CD4-positive, alpha-beta T cell (primary cell): ENCODE results near the gene HSPG2. TPM values are rescaled to one million over a fixed set of nuclear protein-coding genes. Genes with fewer than 3 reads are reported as not detected.

ENCODE experiments used
- ATAC-seq: fragments of 200-7000 bp; cut with Tn5 transposase; one replicate; pipeline ENCODE4 v1.10.0; 2022; ENCODE audit warnings: mild to moderate bottlenecking; ENCODE audit not compliant: poor library complexity
- CTCF ChIA-PET: fragments of 350-600 bp; sonication (Branson Sonifier 250); formaldehyde crosslinking; loops from one replicate; lab custom pipeline; 2021; ENCODE audit warnings: antibody characterized with exemption, inconsistent platforms; lab: Charles Lee
- POLR2A ChIA-PET: fragments of 350-600 bp; sonication (Branson Sonifier 250); formaldehyde crosslinking; loops from one replicate; lab custom pipeline; 2021; ENCODE audit warnings: antibody characterized with exemption, inconsistent platforms; lab: Charles Lee
- DNase-seq, 14 experiments: peaks; one replicate each; pipeline ENCODE4 v3.0.0-alpha.2; 2013 to 2020; ENCODE audit warnings: mixed read lengths in 2 of 14
- H3K27ac ChIP-seq, 2 donors: one replicate each; pipeline versions ENCODE4 v1.5.1 to v1.7.0; 2013; ENCODE audit warnings: low read length in 2 of 2, low read depth in 1 of 2, mild to moderate bottlenecking in 1 of 2
- H3K27me3 ChIP-seq, 2 experiments: 1 replicate in 1 of 2; 2 replicates in 1 of 2; pipeline versions ENCODE4 v1.6.1 to v1.7.0; 2013; ENCODE audit warnings: low read length in 2 of 2, control low read depth in 1 of 2, mild to moderate bottlenecking in 1 of 2, moderate library complexity in 1 of 2; ENCODE audit not compliant: insufficient read depth in 2 of 2, control insufficient read depth in 1 of 2
- H3K36me3 ChIP-seq: one replicate; pipeline ENCODE4 v1.6.1; 2013; ENCODE audit warnings: low read length, control low read depth; ENCODE audit not compliant: insufficient read depth
- H3K4me1 ChIP-seq: one replicate; pipeline ENCODE4 v1.6.1; 2013; ENCODE audit warnings: low read length, control low read depth; ENCODE audit not compliant: insufficient read depth
- H3K4me3 ChIP-seq: one replicate; pipeline ENCODE4 v1.5.1; 2013; ENCODE audit warnings: mild to moderate bottlenecking, low read length, moderate library complexity
- H3K9me3 ChIP-seq, 2 experiments: 1 replicate in 1 of 2; 2 replicates in 1 of 2; pipeline versions ENCODE4 v1.6.1 to v1.7.0; 2013; ENCODE audit warnings: low read length in 2 of 2, mild to moderate bottlenecking in 2 of 2, control low read depth in 1 of 2, moderate library complexity in 1 of 2; ENCODE audit not compliant: control insufficient read depth in 1 of 2, insufficient read depth in 1 of 2
- H3K27ac Mint-ChIP-seq: one replicate; pipeline ENCODE4 v1.8.0; 2020; ENCODE audit warnings: mixed read lengths
- H3K27me3 Mint-ChIP-seq: one replicate; pipeline ENCODE4 v1.8.0; 2021; ENCODE audit warnings: mixed read lengths
- H3K36me3 Mint-ChIP-seq: one replicate; pipeline ENCODE4 v1.8.0; 2021; ENCODE audit warnings: low read depth, mixed read lengths
- H3K4me1 Mint-ChIP-seq: one replicate; pipeline ENCODE4 v1.8.0; 2021; ENCODE audit warnings: low read depth, mixed read lengths
- H3K4me3 Mint-ChIP-seq: one replicate; pipeline ENCODE4 v1.8.0; 2020; ENCODE audit warnings: mild to moderate bottlenecking, mixed read lengths
- H3K9me3 Mint-ChIP-seq: one replicate; pipeline ENCODE4 v1.8.0; 2020; ENCODE audit warnings: mixed read lengths
- intact Hi-C, 2 experiments: fragments of 100-400 bp; cut with DNase I in 1 of 2; cut with micrococcal nuclease in 1 of 2; formaldehyde crosslinking; loops; one replicate each; pipeline versions ENCODE4 v1.15.1 to v1.9.0; 2023 to 2025; cut with DNase I, micrococcal nuclease
- total RNA-seq, 174 experiments: library from RNA in 2 of 174; stranded (reverse) in 2 of 174; gene quantifications; one replicate each; pipeline ENCODE4 v1.2.3 and lab custom pipeline; 2021 to 2026
- TF ChIP-seq, protein P1 (sequence below): fragments of 200-600 bp; IDR thresholded peaks from one replicate; pipeline ENCODE4 v1.8.0; 2022; ENCODE audit warnings: antibody characterized with exemption, mild to moderate bottlenecking

HSPG2 gene
- total RNA-seq, 2 experiments from 2014 or later = 10.8 to 11.0 TPM

GRCh38 chr1:21872445-21873079, 64.5 kb downstream of the HSPG2 start:
- no peaks in the 10 kb centered on the region for H3K27me3 ChIP-seq
- no peak overlapping the region for H3K4me3 ChIP-seq
- ATAC-seq = no peak
- H3K9me3 Mint-ChIP-seq = no peaks in the 10 kb centered on the region
- no peaks in the 10 kb centered on the region for H3K36me3 ChIP-seq
- H3K36me3 Mint-ChIP-seq = no peaks in the 10 kb centered on the region
- intact Hi-C loops = no loop called here
- TF ChIP-seq, protein P1, sequence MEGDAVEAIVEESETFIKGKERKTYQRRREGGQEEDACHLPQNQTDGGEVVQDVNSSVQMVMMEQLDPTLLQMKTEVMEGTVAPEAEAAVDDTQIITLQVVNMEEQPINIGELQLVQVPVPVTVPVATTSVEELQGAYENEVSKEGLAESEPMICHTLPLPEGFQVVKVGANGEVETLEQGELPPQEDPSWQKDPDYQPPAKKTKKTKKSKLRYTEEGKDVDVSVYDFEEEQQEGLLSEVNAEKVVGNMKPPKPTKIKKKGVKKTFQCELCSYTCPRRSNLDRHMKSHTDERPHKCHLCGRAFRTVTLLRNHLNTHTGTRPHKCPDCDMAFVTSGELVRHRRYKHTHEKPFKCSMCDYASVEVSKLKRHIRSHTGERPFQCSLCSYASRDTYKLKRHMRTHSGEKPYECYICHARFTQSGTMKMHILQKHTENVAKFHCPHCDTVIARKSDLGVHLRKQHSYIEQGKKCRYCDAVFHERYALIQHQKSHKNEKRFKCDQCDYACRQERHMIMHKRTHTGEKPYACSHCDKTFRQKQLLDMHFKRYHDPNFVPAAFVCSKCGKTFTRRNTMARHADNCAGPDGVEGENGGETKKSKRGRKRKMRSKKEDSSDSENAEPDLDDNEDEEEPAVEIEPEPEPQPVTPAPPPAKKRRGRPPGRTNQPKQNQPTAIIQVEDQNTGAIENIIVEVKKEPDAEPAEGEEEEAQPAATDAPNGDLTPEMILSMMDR = no peak
- H3K4me1 Mint-ChIP-seq = no peaks in the 10 kb centered on the region
- no peaks in the 10 kb centered on the region for H3K4me1 ChIP-seq
- H3K27me3 Mint-ChIP-seq = no peaks in the 10 kb centered on the region
- ChIA-PET POLR2A (no interaction called here), CTCF (no interaction called here)
- H3K9me3 ChIP-seq = peaks cover 0 to 5% of the 10 kb centered on the region in 2 experiments
- no peak overlapping the region for H3K27ac ChIP-seq
- H3K4me3 Mint-ChIP-seq = no peak overlapping the region
- DNase-seq = no peak
- no peak overlapping the region for H3K27ac Mint-ChIP-seq

DNA sequence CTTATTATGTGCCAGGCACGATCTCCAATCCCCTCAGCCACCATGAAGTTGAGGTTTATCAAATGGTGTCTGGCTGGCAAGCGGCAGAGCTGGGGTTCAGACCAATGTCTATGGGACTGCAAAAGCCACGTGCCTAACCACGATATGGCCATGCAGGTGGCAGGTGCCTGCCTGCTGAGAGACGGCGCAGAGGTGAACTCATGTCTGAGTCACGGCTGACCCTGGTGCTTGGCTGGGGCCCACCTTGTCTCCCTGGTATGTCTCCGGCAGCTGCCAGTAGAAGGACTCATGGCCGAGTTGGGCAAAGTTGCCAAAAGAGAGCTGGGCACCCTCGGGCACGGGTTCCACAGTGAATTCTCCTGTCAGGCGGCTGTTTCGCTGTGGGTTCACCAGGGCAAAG, 65.2 kb downstream of the HSPG2 start:
- Histone ChIP-seq H3K27me3 (no peaks in the 10 kb centered on the region), H3K4me1 (no peaks in the 10 kb centered on the region), H3K4me3 (no peak overlapping the region), H3K9me3 (peaks cover 0 to 5% of the 10 kb centered on the region in 2 experiments), H3K36me3 (no peaks in the 10 kb centered on the region), H3K27ac (no peak overlapping the region)
- Mint-ChIP-seq H3K27ac (no peak overlapping the region), H3K27me3 (no peaks in the 10 kb centered on the region), H3K4me1 (no peaks in the 10 kb centered on the region), H3K9me3 (no peaks in the 10 kb centered on the region), H3K4me3 (no peak overlapping the region), H3K36me3 (no peaks in the 10 kb centered on the region)
- TF ChIP-seq, protein P1 = no peak
- ChIA-PET POLR2A (no interaction called here), CTCF (no interaction called here)
- no peak for DNase-seq
- ATAC-seq = no peak
- intact Hi-C loops = no loop called here

DNA sequence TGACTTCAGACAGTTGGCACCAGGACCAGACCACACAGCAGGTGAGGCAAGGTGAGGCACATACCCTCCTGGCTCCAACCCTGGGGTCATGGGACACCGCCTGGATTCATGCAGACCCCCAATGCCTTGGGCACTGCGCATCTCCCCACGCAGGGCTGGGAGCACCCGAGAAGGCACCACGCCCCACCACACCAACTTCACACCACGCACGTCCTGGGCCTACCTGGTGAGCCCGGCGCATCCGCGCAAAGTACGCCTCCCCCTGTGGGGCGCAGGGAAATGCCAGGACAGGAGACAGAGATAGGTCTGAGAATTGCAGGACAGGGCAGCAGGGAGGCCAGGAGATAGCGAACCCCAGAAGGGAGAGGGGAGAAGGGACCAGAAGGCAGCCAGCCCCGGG, 66.5 kb downstream of the HSPG2 start:
- Mint-ChIP-seq H3K4me1 (no peaks in the 10 kb centered on the region), H3K27me3 (no peaks in the 10 kb centered on the region), H3K36me3 (no peaks in the 10 kb centered on the region), H3K27ac (no peak overlapping the region), H3K9me3 (no peaks in the 10 kb centered on the region), H3K4me3 (no peak overlapping the region)
- POLR2A ChIA-PET = no interaction called here
- CTCF ChIA-PET = no interaction called here
- intact Hi-C loops = no loop called here
- no peak for ATAC-seq
- Histone ChIP-seq H3K4me1 (no peaks in the 10 kb centered on the region), H3K9me3 (peaks cover 0 to 5% of the 10 kb centered on the region in 2 experiments), H3K4me3 (no peak overlapping the region), H3K36me3 (no peaks in the 10 kb centered on the region), H3K27me3 (no peaks in the 10 kb centered on the region), H3K27ac (no peak overlapping the region)
- DNase-seq = no peak
- TF ChIP-seq, protein P1 = no peak
